WERI-Rb-1 (cell line): Measurements from ENCODE around the gene JAKMIP2.

ENCODE experiments used
- DNase-seq: peaks from one replicate; pipeline ENCODE4 v3.0.0-alpha.2; 2020
- H3K27ac ChIP-seq: fragments of 250-450 bp; sonication (Bioruptor Pico); 2 replicates; pipeline ENCODE4 v1.5.1; 2020; ENCODE audit warnings: mild to moderate bottlenecking, moderate library complexity
- H3K27me3 ChIP-seq: fragments of 250-450 bp; sonication (Bioruptor Pico); 2 replicates; pipeline ENCODE4 v1.5.1; 2021; ENCODE audit warnings: mild to moderate bottlenecking, low read depth, moderate library complexity; ENCODE audit not compliant: insufficient read depth, severe bottlenecking
- H3K36me3 ChIP-seq: fragments of 250-450 bp; sonication (Bioruptor Pico); 2 replicates; pipeline ENCODE4 v1.5.1; 2020; ENCODE audit warnings: mild to moderate bottlenecking, moderate library complexity
- H3K4me3 ChIP-seq: 2 replicates; pipeline ENCODE4 v1.5.1; 2011; ENCODE audit warnings: low read depth, mild to moderate bottlenecking, control low read depth, low read length
- H3K9me3 ChIP-seq: fragments of 250-450 bp; sonication (Bioruptor Pico); 2 replicates; pipeline ENCODE4 v1.5.1; 2021; ENCODE audit warnings: mild to moderate bottlenecking, moderate library complexity; ENCODE audit not compliant: severe bottlenecking
- TF ChIP-seq, protein P1 (sequence below): IDR thresholded peaks from 2 replicates; pipeline ENCODE4 v1.5.1; 2011; ENCODE audit warnings: low read depth, mild to moderate bottlenecking, control low read depth, inconsistent platforms, low read length

JAKMIP2 gene

DNA sequence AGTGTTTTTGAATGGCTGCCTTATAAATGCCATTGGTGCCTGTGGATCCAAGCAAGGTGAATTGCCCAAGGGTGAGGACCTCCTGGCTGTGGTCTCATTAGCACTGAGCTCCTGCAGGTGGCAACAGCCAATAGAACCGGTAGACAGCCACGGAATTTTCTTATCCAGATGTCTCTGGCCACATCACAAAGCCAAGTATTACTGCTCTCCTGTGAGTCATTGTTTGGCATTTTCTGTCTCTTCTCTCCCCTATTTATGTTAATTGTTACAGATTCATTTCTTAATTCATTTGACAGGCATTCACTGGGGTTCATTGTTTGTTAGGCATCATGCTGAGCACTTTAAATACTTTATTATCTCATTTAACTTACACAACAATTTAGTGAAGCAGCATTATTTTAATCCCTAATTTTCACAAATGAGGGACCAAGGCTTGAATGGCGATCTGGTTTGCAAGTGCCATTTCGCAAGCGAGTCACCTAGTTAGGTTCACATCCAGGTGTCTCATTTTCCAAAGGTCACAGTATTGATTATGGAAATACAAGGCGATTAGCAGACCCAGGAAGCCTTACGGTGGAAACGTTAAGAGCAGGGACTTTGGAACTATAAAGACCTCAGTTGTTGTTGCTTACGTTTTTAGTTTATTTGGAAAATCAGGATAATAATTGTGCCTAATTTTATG is 214.5 kb downstream of the JAKMIP2 start:
- Histone ChIP-seq H3K27ac (no peak overlapping the region), H3K4me3 (no peak overlapping the region), H3K27me3 (no peaks in the 10 kb centered on the region), H3K9me3 (no peaks in the 10 kb centered on the region), H3K36me3 (no peaks in the 10 kb centered on the region)
- TF ChIP-seq, protein P1, sequence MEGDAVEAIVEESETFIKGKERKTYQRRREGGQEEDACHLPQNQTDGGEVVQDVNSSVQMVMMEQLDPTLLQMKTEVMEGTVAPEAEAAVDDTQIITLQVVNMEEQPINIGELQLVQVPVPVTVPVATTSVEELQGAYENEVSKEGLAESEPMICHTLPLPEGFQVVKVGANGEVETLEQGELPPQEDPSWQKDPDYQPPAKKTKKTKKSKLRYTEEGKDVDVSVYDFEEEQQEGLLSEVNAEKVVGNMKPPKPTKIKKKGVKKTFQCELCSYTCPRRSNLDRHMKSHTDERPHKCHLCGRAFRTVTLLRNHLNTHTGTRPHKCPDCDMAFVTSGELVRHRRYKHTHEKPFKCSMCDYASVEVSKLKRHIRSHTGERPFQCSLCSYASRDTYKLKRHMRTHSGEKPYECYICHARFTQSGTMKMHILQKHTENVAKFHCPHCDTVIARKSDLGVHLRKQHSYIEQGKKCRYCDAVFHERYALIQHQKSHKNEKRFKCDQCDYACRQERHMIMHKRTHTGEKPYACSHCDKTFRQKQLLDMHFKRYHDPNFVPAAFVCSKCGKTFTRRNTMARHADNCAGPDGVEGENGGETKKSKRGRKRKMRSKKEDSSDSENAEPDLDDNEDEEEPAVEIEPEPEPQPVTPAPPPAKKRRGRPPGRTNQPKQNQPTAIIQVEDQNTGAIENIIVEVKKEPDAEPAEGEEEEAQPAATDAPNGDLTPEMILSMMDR: no peak
- DNase-seq: no peak

DNA sequence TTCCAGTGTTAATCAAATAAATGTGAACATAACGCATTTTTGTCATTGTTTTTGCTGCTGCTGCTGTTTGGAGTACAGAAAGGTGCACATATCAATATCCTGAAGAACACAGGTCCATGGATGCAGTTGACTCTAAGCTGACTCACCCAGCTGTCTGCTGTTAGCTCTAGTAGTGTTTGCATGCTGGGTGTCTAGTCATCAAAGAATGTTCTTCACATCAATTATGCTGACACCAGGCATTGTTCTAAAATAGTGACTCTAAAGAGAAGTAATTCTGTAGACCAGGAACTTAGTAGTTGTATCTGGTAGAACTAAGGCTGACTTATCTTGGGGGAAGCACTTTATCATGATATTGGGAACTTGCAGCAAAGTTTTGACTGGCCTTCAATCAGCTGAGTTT is 217.0 kb downstream of the JAKMIP2 start:
- Histone ChIP-seq H3K4me3 (no peak overlapping the region), H3K27ac (no peak overlapping the region), H3K27me3 (no peaks in the 10 kb centered on the region), H3K36me3 (no peaks in the 10 kb centered on the region), H3K9me3 (no peaks in the 10 kb centered on the region)
- no peak for DNase-seq
- TF ChIP-seq, protein P1: no peak

DNA sequence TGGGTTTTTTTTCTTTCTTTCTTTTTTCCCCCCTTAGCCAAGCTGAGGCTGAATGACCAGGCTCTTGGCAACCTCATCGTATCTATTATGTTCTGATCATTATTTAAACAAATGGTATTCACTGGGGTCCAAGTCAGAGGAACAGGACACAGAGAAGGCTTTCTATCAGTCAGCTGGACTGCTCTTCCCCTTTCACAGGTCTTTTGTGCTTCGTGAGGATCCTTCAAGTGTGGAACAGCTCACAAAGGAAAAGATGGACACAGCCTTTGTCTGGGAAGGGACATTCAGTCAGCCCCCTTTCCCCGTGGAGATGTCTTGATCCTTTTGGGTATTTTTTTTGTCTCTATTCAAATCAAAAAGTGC is 218.4 kb downstream of the JAKMIP2 start:
- no peak overlapping the region for H3K4me3 ChIP-seq
- TF ChIP-seq, protein P1: no peak

DNA sequence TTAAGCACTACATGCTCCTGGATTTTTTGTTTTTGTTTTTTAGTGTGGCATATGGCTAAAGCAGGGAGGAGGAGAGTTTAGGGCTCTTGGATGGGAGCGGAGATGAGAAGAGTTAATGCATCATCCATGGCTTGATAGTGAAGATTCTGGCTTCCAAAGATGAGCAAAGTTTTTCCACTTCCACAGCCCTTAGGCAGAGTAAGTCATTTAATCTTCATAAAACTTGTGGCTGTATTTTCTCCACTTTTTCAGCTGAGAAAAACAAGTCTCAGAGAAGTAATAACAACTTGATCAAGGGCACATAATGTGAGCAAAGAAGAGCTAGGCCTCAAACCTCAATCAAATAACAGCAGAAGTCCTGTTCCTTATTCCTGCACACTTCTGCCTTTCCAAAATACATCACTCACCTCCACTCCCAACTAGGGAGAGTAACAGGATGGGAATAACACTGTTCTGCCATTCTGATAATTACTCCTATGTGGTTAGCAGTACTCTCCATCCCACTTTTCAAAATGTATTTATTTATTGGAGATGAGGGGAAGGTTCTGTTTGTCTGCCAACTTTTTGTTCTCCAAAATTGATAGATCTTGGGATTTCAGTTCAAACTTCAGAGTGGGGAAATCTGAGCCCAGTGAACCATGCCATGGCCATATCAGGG is 218.9 kb downstream of the JAKMIP2 start:
- H3K9me3 ChIP-seq: no peaks in the 10 kb centered on the region
- DNase-seq: no peak
- TF ChIP-seq, protein P1: no peak
- H3K27me3 ChIP-seq: no peaks in the 10 kb centered on the region
- no peak overlapping the region for H3K27ac ChIP-seq
- no peaks in the 10 kb centered on the region for H3K36me3 ChIP-seq
- no peak overlapping the region for H3K4me3 ChIP-seq

More for the DNA sequence above, 218.4 kb downstream of the JAKMIP2 start:
- no peaks in the 10 kb centered on the region for H3K9me3 ChIP-seq
- no peak for DNase-seq
- no peaks in the 10 kb centered on the region for H3K27me3 ChIP-seq
- H3K27ac ChIP-seq: no peak overlapping the region
- H3K36me3 ChIP-seq: no peaks in the 10 kb centered on the region

DNA sequence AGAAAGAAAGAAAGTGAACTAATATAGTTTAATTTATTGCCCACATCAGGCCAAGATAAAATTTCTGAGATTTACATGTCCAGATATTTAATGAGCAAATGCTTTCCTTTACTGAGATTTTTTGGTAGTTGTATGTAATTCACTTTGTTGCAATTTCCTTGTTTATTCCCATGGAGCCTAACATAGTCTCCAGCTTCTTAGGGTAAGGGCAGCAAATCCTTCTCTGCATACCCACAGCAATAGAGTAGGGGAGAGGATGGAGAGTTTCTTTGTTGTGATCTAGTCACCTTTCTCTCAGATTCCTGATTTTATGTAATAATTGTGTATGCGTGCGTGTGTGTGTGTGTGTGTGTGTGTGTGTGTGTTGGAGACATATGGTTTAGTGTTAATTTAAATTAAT is 221.1 kb downstream of the JAKMIP2 start:
- Histone ChIP-seq H3K9me3 (no peaks in the 10 kb centered on the region), H3K4me3 (no peak overlapping the region), H3K27ac (no peak overlapping the region), H3K27me3 (no peaks in the 10 kb centered on the region), H3K36me3 (no peaks in the 10 kb centered on the region)
- no peak for DNase-seq
- TF ChIP-seq, protein P1: no peak
